HuH-7.5 (cell line): ENCODE measurements around the gene GALNT9.

Experiments used
- DNase-seq: peaks from one replicate; pipeline ENCODE4 v3.0.0; 2011; ENCODE audit warnings: low spot score

The GALNT9 gene

DNA sequence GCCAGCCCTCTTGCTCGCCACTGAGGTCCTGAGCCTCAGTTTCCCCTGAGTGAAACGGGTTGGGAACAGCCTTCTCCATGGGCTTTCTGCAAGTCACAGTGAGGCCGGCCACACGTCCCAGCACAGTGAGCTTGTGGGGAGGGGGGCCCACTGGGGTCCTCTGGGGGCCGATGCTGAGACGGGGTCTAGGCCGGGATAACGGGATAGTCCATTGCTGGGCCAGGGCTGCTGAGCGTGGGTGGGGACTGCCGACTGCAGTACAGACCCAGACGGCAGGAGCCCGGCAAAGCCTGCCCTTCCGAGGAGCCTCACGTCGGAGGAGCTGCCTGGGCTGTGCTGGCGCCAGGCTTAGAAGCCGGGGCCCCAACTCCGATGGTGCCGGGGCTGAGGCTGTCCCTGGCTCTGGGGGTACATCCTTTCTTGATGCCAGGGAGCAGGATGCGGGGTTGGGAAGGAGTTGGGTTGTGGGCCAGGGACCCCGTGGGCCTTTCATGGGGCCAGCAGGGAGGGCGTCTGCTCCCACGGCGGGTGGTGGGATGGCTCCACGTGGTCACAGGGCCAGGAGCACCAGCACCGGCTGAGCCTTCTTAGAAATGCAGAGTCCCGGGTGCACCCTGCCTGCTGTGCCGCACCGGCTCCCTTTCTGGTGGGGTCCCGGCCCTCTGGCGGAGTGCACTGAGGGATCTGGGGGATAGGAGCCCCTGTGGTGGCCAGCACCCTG is 160.9 kb downstream of the GALNT9 start:
- no peak for DNase-seq

DNA sequence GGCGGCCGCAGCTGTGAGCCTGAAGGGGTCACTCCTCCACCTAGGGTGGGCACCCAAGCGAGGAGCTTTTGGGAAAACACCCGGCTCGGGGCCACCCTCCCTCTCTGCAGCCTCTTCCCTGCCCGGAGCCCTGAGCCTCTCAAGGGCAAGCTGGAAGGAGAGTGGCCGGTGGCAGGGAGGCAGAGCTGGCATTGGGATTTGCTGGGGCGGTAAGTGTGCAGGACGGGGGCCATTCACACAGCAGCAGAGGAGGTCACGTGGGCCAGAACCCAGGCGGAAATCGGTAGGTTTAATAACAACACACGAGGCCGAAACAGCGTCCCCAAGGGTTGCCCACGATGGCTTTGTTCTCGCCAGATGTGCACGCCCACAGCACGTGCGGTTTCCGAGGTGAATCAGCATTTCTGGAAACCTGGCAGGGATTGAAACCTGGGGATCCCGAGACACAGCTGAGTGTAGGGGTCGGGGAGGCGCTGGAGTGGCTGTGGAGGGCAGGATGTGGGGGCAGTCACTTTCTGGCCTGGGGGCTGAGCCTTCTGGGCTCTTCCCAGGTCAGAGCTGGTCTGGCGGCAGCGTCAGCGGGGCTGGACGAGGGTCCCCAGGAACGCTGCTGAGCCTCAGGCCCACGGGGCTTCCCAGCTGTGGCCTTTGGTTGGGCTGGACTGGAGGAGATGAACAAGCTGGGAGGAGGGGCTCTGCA is 161.6 kb downstream of the GALNT9 start:
- no peak for DNase-seq

DNA sequence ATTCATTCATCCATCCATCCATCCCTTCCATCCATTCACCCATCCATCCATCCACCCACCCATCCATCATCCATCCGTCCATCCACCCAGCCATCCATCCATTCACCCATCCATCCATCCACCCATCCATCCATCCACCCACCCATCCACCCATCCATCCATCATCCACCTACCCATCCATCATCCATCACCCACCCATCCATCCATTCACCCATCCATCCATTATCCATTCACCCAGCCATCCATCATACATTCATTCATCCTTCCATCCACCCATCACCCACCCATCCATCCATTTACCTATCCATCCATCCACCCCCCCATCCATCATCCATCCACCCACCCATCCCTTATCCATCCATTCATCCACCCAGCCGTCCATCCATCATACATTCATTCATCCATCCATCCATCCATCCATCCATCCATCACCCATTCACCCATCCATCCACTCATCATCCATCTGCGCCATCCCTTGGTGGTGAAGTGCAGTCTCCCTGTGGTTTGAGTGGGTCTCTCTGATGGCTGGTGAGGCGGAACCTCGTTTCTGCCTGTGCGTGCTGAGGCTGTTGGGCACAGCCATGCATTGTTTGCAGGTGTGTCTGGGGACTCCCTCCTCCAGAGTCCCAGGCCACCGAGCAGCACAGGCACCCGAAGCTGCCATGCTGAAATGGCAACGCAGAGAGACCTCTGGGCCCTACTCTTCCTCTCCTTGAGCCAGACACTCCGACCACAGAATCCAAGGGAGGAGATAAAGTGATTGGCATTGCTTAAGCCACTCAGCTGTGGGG is 162.4 kb downstream of the GALNT9 start:
- no peak for DNase-seq

DNA sequence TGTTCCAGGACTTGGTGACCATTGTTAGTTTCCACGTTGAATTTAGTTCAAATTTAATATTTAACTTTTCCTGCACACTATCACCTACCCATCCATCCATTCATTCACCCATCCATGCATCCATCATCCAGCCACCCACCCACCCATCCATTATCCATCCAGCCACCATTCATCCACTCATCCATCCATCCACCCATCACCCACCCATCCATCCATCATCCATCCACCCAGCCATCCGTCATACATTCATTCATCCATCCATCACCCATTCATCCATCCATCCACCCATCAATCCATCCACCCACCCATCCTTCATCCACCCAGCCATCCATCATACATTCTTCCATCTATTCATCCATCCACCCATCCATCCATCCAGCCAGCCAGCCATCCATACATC is 163.3 kb downstream of the GALNT9 start:
- DNase-seq, result no peak

DNA sequence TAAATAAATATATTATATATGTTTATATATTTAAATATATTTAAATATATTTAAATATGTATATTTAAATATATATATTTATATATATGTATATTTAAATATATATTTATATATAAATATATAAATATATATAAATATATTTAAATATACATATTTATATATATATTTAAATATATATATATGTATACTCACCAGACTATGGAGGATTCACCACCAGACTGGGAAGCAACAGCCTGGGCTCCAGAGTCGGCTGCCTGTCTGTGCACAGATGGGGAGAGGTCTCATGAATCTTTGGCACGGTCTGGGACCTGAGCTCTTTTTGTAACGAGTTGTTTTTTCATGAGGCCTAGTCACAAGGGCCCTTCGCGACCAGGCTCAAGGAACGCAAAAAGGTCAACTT is 163.8 kb downstream of the GALNT9 start:
- no peak for DNase-seq

DNA sequence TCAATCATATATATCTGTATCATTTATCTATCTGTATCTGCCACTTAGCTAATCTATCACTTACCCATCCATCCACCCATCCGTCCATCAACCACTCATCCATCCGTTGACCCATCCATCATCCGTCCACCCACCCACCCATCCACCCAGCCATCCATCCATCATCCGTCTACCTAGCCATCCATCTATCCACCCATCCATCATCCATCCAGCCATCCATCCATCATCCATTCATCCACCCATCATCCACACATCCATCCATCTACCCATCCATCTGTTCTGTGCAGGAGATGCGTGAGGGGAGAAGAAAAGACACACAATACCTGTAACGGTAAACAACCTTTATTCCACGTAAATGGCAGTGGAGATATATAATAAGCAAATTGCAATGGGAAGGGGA is 165.0 kb downstream of the GALNT9 start:
- no peak for DNase-seq

DNA sequence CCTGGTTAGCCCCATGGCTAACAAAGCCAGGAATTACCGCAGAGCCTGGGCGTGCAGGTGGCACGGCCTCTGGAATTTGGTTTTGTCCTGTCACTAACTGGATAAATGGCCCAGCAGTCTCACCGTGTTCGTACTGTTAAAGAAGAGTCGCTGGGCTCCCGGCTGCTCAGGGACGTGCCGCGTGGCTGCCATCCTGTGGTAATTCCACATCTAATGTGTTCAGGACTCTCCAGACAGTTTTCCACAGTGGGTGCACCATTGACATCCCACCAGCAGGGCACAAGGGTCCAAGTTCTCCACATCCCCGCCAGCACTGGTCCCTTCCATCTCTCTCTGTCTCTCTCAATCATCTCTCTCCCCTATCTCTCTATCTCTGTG is 165.5 kb downstream of the GALNT9 start:
- no peak for DNase-seq

DNA sequence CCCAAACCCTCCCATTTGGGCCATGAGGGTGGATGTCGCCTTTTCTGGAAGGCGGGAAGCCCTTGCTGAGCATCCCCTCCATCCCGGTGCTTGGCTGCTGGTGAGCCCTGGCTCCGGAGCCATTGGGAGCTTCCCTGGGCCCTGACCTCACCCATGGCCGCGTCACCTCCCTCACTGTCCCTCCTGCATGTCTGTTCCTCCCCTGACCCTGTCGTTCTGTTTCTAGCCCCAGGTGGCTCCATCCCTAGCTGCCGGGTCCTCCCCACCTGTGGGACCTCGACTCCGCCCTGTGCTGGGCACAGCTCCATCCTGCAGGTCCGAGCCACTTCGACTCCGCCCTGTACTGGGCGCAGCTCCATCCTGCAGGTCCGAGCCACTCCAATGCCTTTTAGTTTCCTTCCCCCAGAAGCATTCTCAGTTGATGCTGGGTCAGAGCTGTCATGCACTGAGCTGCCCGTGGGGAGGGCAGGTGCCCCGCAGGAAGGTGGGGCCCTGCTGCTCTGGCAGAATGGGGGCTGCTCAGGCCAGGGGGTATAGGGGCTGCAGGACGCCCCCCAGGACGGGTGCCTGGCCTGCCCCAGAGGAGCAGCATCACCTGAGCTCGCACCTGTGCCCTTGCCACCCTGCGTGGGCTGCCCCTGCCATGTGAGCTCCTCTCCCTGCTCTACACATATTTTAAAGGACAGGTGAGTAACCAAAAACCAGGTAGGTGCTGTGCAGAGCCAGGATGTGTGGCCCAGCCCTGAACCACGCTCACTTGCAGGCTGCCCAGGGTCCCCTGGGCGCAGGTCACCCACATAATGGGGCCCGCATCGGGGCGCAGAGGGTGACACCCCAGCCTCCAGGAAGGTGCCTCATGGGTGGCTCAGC is 166.1 kb downstream of the GALNT9 start:
- no peak for DNase-seq

DNA sequence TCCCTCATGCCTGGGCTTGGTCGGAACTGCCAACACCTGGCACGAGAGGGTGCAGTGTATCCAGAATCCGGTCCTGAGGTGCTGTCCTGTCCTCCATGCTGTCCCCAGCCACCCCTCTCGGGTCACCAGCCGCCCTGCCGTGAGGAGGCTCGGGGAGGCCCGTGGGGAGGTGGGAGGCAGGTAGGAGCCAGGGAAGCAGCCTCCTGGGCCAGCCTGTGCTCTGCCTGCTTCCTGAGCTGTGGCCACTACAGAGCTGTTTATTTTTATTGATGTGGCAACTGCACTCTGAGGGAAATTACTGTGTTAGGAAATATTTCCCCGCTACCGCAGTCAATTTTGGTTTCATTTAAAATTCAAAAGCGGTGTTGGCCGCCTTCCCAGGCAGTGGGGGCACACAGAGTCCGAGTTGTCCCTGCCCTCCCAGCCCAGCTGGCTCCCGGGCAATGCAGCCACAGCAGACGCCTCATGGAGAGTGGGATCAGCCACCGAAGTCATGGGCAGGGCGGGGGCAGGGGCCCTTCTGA is 166.8 kb downstream of the GALNT9 start:
- no peak for DNase-seq

DNA sequence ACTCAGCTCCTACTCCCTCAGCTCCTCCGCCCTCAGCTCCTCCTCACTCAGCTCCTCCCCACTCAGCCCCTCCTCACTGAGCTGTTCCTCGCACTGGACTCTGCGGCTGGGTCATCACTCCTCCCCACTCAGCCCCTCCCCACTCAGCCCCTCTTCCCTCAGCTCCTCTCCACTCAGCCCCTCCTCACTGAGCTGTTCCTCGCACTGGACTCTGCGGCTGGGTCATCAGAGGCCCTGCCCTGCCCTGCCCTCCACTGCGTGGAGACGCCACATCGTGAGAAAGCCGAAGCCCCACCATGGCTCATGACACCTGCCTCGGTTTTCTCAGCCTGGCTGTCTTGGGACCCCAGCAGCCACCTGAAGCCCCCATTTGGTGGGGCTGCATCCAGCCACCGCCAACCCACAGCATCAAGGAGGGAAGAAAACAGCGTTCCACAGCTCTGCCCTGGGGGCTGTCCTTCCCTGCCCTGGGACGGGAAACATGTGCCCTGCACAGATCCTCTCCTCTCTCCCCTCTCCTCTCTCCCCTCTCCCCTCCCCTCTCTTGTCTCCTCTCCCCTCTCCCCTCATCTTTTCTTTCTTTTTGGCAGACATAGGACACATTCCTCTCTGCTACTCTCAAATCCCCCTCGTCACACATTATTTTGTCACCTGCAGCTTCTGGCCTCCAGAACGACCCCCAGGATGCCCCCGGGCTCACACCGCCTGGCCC is 167.4 kb downstream of the GALNT9 start:
- no peak for DNase-seq

DNA sequence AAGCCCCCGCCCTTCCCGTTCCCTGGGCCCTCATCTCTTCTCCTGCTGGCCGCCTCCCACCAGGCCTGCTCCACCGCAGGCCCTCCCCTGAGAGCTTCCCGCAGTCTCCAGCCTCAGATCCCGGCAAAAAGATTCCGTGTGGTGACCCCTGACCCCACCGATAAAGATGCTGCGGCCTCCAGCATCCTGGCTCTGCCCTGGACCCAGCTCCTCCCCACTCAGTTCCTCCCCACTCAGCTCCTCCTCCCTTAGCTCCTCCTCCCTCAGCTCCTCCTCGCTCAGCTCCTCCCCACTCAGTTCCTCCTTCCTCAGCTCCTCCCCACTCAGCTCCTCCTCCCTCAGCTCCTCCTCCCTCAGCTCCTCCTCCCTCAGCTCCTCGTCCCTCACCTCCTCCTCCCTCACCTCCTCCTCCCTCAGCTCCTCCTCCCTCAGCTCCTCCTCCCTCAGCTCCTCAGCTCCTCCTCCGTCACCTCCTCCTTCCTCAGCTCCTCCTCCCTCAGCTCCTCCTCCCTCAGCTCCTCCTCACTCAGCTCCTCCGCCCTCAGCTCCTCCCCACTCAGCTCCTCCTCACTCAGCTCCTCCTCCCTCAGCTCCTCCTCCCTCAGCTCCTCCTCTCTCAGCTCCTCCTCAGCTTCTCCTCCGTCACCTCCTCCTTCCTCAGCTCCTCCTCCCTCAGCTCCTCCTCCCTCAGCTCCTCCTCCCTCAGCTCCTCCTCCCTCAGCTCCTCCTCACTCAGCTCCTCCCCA is 168.2 kb downstream of the GALNT9 start:
- DNase-seq, result no peak

DNA sequence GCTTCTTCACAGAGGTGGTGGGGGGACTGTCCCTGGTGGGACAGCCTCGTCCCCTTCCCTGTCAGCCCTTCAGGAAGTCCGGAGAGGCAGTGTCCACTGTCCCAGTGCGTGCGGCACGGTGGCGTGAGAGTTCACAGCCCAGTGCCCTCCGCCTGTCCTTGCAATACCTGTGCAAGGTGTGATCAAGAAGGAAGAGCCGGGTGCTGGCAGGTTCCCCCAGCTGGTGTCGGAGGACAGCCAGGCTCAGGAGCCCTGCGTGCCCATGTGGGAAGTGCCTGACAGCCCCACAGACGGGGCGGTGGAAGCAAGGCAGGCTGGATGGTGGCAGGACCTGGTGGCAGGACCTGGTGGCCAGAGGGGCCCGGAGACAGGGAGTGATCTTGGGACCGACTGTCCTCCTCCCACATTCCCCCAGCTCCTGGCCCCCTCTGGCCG is 168.8 kb downstream of the GALNT9 start:
- no peak for DNase-seq

DNA sequence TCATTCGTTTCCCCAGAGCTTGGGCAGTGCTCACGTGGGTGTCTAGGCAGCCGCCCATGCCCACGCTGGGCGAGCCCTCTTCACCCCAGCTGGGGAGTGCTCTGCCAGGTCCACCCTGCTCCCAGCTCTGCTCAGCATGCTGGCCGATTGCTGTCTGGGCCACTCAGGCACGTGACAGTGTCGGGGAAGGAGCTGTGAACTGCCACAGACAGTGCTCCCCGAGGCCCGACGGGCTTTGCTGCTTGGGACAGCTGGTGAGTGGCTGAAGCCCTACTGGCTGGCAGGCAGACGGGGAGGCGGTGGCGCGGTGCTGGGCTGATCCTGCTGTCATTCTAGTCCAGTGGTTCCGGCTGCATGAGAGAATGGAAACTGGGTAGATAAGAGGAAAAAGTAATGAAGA is 169.4 kb downstream of the GALNT9 start:
- DNase-seq, result no peak

DNA sequence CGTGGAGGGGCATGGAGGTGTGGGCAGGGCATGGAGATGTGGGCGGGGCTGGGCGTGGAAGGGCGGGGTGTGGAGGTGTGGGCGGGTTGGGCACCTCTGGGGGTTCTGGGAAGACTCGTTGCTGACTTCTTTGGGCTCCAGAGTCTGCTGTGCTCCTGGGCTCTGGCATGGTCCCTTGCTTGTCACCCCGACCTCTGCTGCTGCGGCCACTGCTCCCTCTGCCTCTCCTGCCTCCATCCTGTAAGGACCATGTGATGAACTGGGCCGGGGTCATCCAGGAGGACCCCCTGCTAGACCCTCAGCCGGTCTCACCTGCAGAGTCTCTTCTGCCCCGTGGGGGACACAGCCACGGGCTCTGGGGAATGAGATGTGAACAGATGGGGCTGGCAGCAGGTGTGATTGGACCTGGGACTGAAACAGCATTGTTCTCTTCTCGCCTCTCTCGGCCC is 169.8 kb downstream of the GALNT9 start:
- no peak for DNase-seq

DNA sequence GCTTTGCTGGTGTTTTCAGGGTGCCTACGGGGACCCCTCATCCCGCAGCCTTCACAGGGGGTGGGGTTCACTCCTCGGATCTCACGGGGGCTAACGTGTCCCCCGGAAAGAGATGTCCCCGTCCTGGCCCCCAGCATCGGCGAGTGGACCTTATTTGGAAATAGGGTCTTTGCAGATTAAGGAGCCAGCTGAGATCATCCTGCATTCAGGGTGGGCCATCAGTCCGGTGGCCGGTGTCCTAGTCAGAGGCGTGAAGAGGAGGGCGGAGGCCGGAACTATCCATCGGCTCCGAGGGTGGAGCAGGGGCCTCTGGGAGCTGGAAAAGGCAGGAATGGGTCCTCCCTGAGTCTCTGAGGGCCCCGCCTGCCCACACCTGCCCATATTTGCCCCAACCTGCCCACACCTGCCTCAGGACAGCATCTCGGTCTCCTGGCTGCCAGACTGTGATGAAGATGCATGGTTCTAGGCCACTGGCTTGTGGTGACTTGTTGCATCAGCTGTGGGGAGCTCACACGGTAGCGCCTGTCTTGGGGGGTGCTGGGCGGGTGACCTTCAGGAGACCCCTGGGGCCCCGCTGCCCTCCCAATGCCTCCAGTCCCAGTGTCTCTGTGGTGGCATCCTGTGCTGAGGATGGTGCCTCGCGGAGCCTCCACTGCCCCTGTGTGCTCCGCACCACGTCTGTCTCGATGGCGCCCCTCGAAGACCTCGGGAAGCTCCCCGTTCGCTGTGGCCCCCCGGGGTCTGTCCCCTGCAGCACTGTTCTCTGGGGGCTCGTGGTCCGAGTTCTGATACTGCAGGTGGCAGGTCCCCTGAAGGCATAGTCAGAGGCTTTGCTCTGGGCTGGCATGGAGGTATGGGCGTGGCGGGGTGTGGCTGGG is 170.5 kb downstream of the GALNT9 start:
- DNase-seq, result no peak

DNA sequence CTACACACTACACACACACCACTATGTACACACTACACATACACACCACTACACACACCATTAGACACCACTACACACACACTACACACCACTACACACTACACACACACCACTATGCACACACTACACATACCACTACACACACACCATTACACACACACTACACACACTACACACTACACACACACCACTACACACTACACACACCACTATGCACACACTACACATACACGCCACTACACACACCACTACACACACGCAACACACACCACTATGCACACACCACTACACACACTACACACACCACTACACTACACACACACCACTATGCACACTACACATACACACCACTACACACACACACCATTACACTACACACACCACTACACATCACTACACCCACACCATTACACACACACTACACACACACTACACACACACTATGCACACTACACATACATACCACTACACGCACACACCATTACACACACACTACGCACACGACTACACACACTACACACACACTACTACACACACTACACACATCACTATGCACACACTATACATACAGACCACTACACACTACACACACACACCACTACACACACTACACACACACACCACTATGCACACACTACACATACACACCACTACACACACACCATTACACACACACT is 171.5 kb downstream of the GALNT9 start:
- no peak for DNase-seq

DNA sequence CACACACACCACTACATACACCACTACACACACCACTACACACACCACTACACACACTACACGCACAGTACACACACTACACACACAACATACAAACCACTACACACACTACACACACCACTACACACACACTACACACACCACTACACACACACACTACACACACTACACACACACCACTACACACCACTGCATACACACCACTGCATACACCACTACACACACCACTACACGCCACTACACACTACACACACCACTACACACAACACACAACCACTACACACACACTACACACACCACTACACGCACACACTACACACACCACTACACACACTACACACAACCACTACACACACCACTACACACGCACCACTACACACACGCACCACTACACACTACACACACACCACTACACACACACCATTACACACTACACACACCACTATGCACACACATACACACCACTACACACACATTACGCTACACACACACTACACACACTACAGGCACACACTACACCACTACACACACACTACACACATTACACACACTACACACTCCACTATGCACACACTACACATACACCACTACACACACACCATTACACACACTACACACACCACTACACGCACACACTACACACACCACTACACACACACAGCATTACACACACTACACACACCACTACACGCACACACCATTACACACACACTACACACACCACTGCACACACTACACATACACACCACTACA is 172.6 kb downstream of the GALNT9 start:
- DNase-seq, result no peak
